Measurements from ENCODE around the gene ASAP3.

GRCh38 chr1:23399229-23399628 is 84.8 kb downstream of the ASAP3 start:
- no peak for TF ChIP-seq POLR2A (IDR thresholded peaks at IDR 0.05)
- TF ChIP-seq CTCF (IDR thresholded peaks at IDR 0.05): no peak

Measured in thyroid gland (tissue), 4 donors.